Panc1 (cell line): ENCODE results near the gene STK10. TPM values are rescaled to one million over a fixed set of nuclear protein-coding genes. Genes with fewer than 3 reads are reported as not detected.

Source experiments
- ATAC-seq: fragments of 200-7000 bp; cut with Tn5 transposase; 2 replicates; pipeline ENCODE4 v1.9.1; 2020; ENCODE audit warnings: mild to moderate bottlenecking, moderate library complexity
- BruUV-seq: library from RNA; stranded (reverse); fragments of 400-500 nt; replicated peaks from 2 replicates; lab custom pipeline; 2021; lab: Mats Ljungman, UMichigan
- CTCF ChIA-PET: fragments of 300-600 bp; sonication (Branson Sonifier 250); formaldehyde crosslinking; loops from one replicate; lab custom pipeline; 2022; ENCODE audit warnings: antibody characterized with exemption; lab: Charles Lee
- POLR2A ChIA-PET: fragments of 300-600 bp; sonication (Branson Sonifier 250); formaldehyde crosslinking; loops from one replicate; lab custom pipeline; 2022; ENCODE audit warnings: antibody characterized with exemption; lab: Charles Lee
- DNase-seq: peaks from one replicate; pipeline ENCODE4 v3.0.0-alpha.2; 2010; ENCODE audit warnings: low read depth, low spot score
- H3K27ac ChIP-seq: 2 replicates; pipeline ENCODE4 v1.5.1; 2011; ENCODE audit warnings: mild to moderate bottlenecking, low read length, inconsistent platforms
- H3K27me3 ChIP-seq: fragments of 200-500 bp; sonication (Bioruptor generic); 2 replicates; pipeline ENCODE4 v1.6.0; 2014; ENCODE audit warnings: low read length, inconsistent platforms; ENCODE audit not compliant: control insufficient read depth, insufficient read depth
- H3K36me3 ChIP-seq: fragments of 200-500 bp; sonication (Bioruptor generic); 2 replicates; pipeline ENCODE4 v1.5.1; 2014; ENCODE audit warnings: inconsistent platforms, mild to moderate bottlenecking, low read length, moderate library complexity; ENCODE audit not compliant: control insufficient read depth, insufficient read depth
- H3K4me1 ChIP-seq: 2 replicates; pipeline ENCODE4 v1.5.1; 2011; ENCODE audit warnings: inconsistent platforms, mild to moderate bottlenecking, low read length, moderate library complexity; ENCODE audit not compliant: control insufficient read depth, insufficient read depth
- H3K4me3 ChIP-seq, 2 experiments: 2 replicates each; pipeline ENCODE4 v1.5.1; 2011 to 2012; ENCODE audit warnings: low read depth in 2 of 2, low read length in 2 of 2, mild to moderate bottlenecking in 2 of 2, inconsistent platforms in 1 of 2, moderate library complexity in 1 of 2
- H3K9me3 ChIP-seq: fragments of 200-500 bp; sonication (Bioruptor generic); 2 replicates; pipeline ENCODE4 v1.5.1; 2014; ENCODE audit warnings: low read depth, mild to moderate bottlenecking, inconsistent platforms, low read length, moderate library complexity; ENCODE audit not compliant: control insufficient read depth, insufficient read depth
- CTCF ChIP-seq: fragments of 450-650 bp; IDR thresholded peaks from 2 replicates; pipeline ENCODE4 v1.5.1; 2017; ENCODE audit warnings: mild to moderate bottlenecking
- POLR2AphosphoS5 ChIP-seq: IDR thresholded peaks from 2 replicates; pipeline ENCODE4 v1.6.1; 2012; ENCODE audit warnings: mild to moderate bottlenecking, low read depth, low read length, moderate library complexity
- REST ChIP-seq, 2 experiments: IDR thresholded peaks; 2 replicates each; pipeline ENCODE4 v1.6.1; 2011 to 2012; ENCODE audit warnings: low read depth in 2 of 2, control low read depth in 1 of 2, low read length in 1 of 2, mild to moderate bottlenecking in 1 of 2, moderate library complexity in 1 of 2; ENCODE audit not compliant: insufficient read depth in 1 of 2
- SIN3A ChIP-seq: IDR thresholded peaks from 2 replicates; pipeline ENCODE4 v1.6.1; 2012; ENCODE audit warnings: low read depth, mild to moderate bottlenecking, low read length, moderate library complexity, borderline replicate concordance; ENCODE audit not compliant: insufficient read depth
- TCF7L2 ChIP-seq: IDR thresholded peaks from 2 replicates; pipeline ENCODE4 v1.6.1; 2011; ENCODE audit warnings: mild to moderate bottlenecking, low read depth, low read length, inconsistent platforms
- in situ Hi-C: cut with HindIII; loops from 2 replicates; pipeline ENCODE4 v1.10.0; 2016; ENCODE audit warnings: low sequenced_read_pairs, low pct_unique_long_range_greater_than_20kb
- intact Hi-C: fragments of 100-400 bp; cut with micrococcal nuclease; formaldehyde crosslinking; loops from one replicate; pipeline ENCODE4 v1.10.0; 2022; ENCODE audit not compliant: unreplicated experiment
- total RNA-seq: library from RNA; stranded (reverse); gene quantifications from one replicate; pipeline ENCODE4 v1.2.1, GENCODE V29; 2021; ENCODE audit not compliant: unreplicated experiment

STK10 gene
- total RNA-seq, 1 experiment from 2014 or later = 34.9 TPM

- ChIA-PET POLR2A (no interaction called here), CTCF (interaction anchor here (0.6 kb wide), 1 partner anchor 62 kb away, joined by 8 read pairs; no protein-coding TSS in a partner anchor)
- ATAC-seq (no peak), DNase-seq (no peak)
- H3K9me3 ChIP-seq = no peaks in the 10 kb centered on the region
- TF ChIP-seq CTCF (no peak), SIN3A (no peak), TCF7L2 (no peak), POLR2AphosphoS5 (no peak), REST (IDR thresholded peaks at IDR 0.05; ENCODE audit: insufficient read depth in 1 of 2, low read depth in 2 of 2, low read length in 1 of 2) (no peak)
- H3K27me3 ChIP-seq = no peaks in the 10 kb centered on the region
- BruUV-seq = no TSS peak
- H3K27ac ChIP-seq = no peak overlapping the region
- intact Hi-C loops = no loop called here
- in situ Hi-C loops = no loop called here
- H3K4me3 ChIP-seq = no peak overlapping the region
- no peaks in the 10 kb centered on the region; the same call in 1 of the 2 replicates for H3K36me3 ChIP-seq
- H3K4me1 ChIP-seq = no peaks in the 10 kb centered on the region
Observed at GRCh38 chr5:172077664-172078425, 110.2 kb downstream of the STK10 start.

GRCh38 chr5:172076761-172077244 is 111.2 kb downstream of the STK10 start:
- no TSS peak for BruUV-seq
- TF ChIP-seq REST (IDR thresholded peaks at IDR 0.05; ENCODE audit: insufficient read depth in 1 of 2, low read depth in 2 of 2, low read length in 1 of 2) = no peak
- no peak for TF ChIP-seq SIN3A
- no peak for TF ChIP-seq POLR2AphosphoS5
- no peak for TF ChIP-seq TCF7L2
- no peak for TF ChIP-seq CTCF
- ChIA-PET POLR2A (no interaction called here), CTCF (no interaction called here)
- Histone ChIP-seq H3K27me3 (no peaks in the 10 kb centered on the region), H3K4me3 (no peak overlapping the region), H3K36me3 (no peaks in the 10 kb centered on the region; the same call in 1 of the 2 replicates), H3K4me1 (no peaks in the 10 kb centered on the region), H3K9me3 (no peaks in the 10 kb centered on the region), H3K27ac (no peak overlapping the region)
- in situ Hi-C loops = no loop called here
- no peak for DNase-seq
- intact Hi-C loops = no loop called here
- ATAC-seq = no peak
